ENCODE measurements around the gene GPR87. TPM values are rescaled to one million over a fixed set of nuclear protein-coding genes. Genes with fewer than 3 reads are reported as not detected.

Gene GPR87
- total RNA-seq, 2 donors from 2014 or later = not detected

GRCh38 chr3:151267066-151267465 lies 49.6 kb downstream of the GPR87 start:
- ATAC-seq = no peak
- Mint-ChIP-seq H3K27ac (no peak overlapping the region), H3K36me3 (ENCODE audit: low read depth) (peaks cover 2% of the 10 kb centered on the region), H3K4me1 (peaks cover 22% of the 10 kb centered on the region), H3K4me3 (no peak overlapping the region), H3K27me3 (peaks cover 7% of the 10 kb centered on the region)
- no peaks in the 10 kb centered on the region for H3K9me3 ChIP-seq (ENCODE audit: control insufficient read depth, low read length, poor library complexity, severe bottlenecking)
- no peak for DNase-seq

- no peaks in the 10 kb centered on the region for H3K9me3 ChIP-seq (ENCODE audit: control insufficient read depth, low read length, poor library complexity, severe bottlenecking)
- DNase-seq (no peak), ATAC-seq (peak; percentile 73)
- Mint-ChIP-seq H3K4me3 (peak overlapping the region; percentile 36), H3K27me3 (peaks cover 9% of the 10 kb centered on the region), H3K4me1 (peaks cover 19% of the 10 kb centered on the region), H3K27ac (peak overlapping the region; percentile 51), H3K36me3 (ENCODE audit: low read depth) (peaks cover 2% of the 10 kb centered on the region)
These were observed 50.8 kb downstream of the GPR87 start for GRCh38 chr3:151265866-151266265.

GRCh38 chr3:151265166-151265565 lies 51.5 kb downstream of the GPR87 start:
- Mint-ChIP-seq H3K4me3 (no peak overlapping the region), H3K36me3 (ENCODE audit: low read depth) (peaks cover 4% of the 10 kb centered on the region), H3K4me1 (peaks cover 16% of the 10 kb centered on the region), H3K27ac (peak overlapping the region; percentile 51), H3K27me3 (peaks cover 12% of the 10 kb centered on the region)
- DNase-seq (no peak), ATAC-seq (no peak)
- H3K9me3 ChIP-seq (ENCODE audit: control insufficient read depth, low read length, poor library complexity, severe bottlenecking) = no peaks in the 10 kb centered on the region

GRCh38 chr3:151264605-151265004 lies 52.0 kb downstream of the GPR87 start:
- ATAC-seq (no peak), DNase-seq (no peak)
- H3K36me3 Mint-ChIP-seq (ENCODE audit: low read depth) = peaks cover 8% of the 10 kb centered on the region

GRCh38 chr3:151262871-151263525 lies 53.6 kb downstream of the GPR87 start:
- Mint-ChIP-seq H3K36me3 (ENCODE audit: low read depth) (peaks cover 8% of the 10 kb centered on the region), H3K4me1 (peaks cover 10% of the 10 kb centered on the region)

More at GRCh38 chr3:151264605-151265004, 52.0 kb downstream of the GPR87 start:
- H3K4me1 Mint-ChIP-seq = peaks cover 16% of the 10 kb centered on the region
- no peak overlapping the region for H3K4me3 Mint-ChIP-seq
- H3K27ac Mint-ChIP-seq = peak overlapping the region; percentile 51
- no peaks in the 10 kb centered on the region for H3K9me3 ChIP-seq (ENCODE audit: control insufficient read depth, low read length, poor library complexity, severe bottlenecking)
- H3K27me3 Mint-ChIP-seq = peaks cover 18% of the 10 kb centered on the region

GRCh38 chr3:151259664-151260063 lies 57.0 kb downstream of the GPR87 start:
- H3K4me1 Mint-ChIP-seq = peaks cover 4% of the 10 kb centered on the region
- H3K27ac Mint-ChIP-seq = no peak overlapping the region
- DNase-seq = no peak
- H3K4me3 Mint-ChIP-seq = no peak overlapping the region
- ATAC-seq = no peak
- H3K27me3 Mint-ChIP-seq = peaks cover 26% of the 10 kb centered on the region
- no peaks in the 10 kb centered on the region for H3K9me3 ChIP-seq (ENCODE audit: control insufficient read depth, low read length, poor library complexity, severe bottlenecking)
- peaks cover 8% of the 10 kb centered on the region for H3K36me3 Mint-ChIP-seq (ENCODE audit: low read depth)

More at GRCh38 chr3:151262871-151263525, 53.6 kb downstream of the GPR87 start:
- no peaks in the 10 kb centered on the region for H3K9me3 ChIP-seq (ENCODE audit: control insufficient read depth, low read length, poor library complexity, severe bottlenecking)
- DNase-seq (no peak), ATAC-seq (no peak)
- H3K27ac Mint-ChIP-seq = no peak overlapping the region
- H3K4me3 Mint-ChIP-seq = no peak overlapping the region
- H3K27me3 Mint-ChIP-seq = peaks cover 20% of the 10 kb centered on the region

- no peaks in the 10 kb centered on the region for H3K9me3 ChIP-seq (ENCODE audit: control insufficient read depth, low read length, poor library complexity, severe bottlenecking)
- H3K4me3 Mint-ChIP-seq = no peak overlapping the region
- peaks cover 4% of the 10 kb centered on the region for H3K4me1 Mint-ChIP-seq
- H3K27me3 Mint-ChIP-seq = peaks cover 23% of the 10 kb centered on the region
- H3K27ac Mint-ChIP-seq = no peak overlapping the region
- no peak for ATAC-seq
- peaks cover 6% of the 10 kb centered on the region for H3K36me3 Mint-ChIP-seq (ENCODE audit: low read depth)
- DNase-seq = no peak
These were observed 59.9 kb downstream of the GPR87 start for GRCh38 chr3:151256749-151257148.

GRCh38 chr3:151248772-151249337 lies 67.8 kb downstream of the GPR87 start:
- Mint-ChIP-seq H3K4me1 (peaks cover 2% of the 10 kb centered on the region), H3K4me3 (no peak overlapping the region), H3K36me3 (ENCODE audit: low read depth) (no peaks in the 10 kb centered on the region), H3K27ac (no peak overlapping the region), H3K27me3 (peaks cover 5% of the 10 kb centered on the region)
- H3K9me3 ChIP-seq (ENCODE audit: control insufficient read depth, low read length, poor library complexity, severe bottlenecking) = no peaks in the 10 kb centered on the region
- no peak for DNase-seq
- no peak for ATAC-seq

Other genes starting within 250 kb of the GPR87 start
- gene MED12L, start 231.2 kb downstream of the GPR87 start, total RNA-seq = 1 to 10 TPM; 1.8 to 6.2 TPM
- gene GPR171, start 113.6 kb downstream of the GPR87 start, total RNA-seq = 10 to 100 TPM; 20.7 to 33.8 TPM
- under 1 TPM; 0.26 to 0.90 TPM for gene P2RY14, start 38.3 kb downstream of the GPR87 start, total RNA-seq
- under 1 TPM; 0.26 to 0.82 TPM for gene P2RY13, start 12.7 kb upstream of the GPR87 start, total RNA-seq
- 10 to 100 TPM in 1 of 2 donors, under 1 TPM in 1; 0.62 to 19.8 TPM for gene P2RY12, start 67.9 kb upstream of the GPR87 start, total RNA-seq
- gene IGSF10, start 144.2 kb upstream of the GPR87 start, total RNA-seq = under 1 TPM in 1 of 2 donors, not detected in 1; 0.22 TPM

Measured in T-helper 17 cell (primary cell).